ENCODE data around the gene WSCD1. TPM values are rescaled to one million over a fixed set of nuclear protein-coding genes. Genes with fewer than 3 reads are reported as not detected.

The WSCD1 gene
- polyA plus RNA-seq, 1 donor (not counting 4 experiments of a cell fraction or from before 2014, with no cell fraction given) = not detected

- H3K79me2 ChIP-seq (ENCODE audit: control insufficient read depth, insufficient read depth, low read length) = no peaks in the 10 kb centered on the region
- H3K27me3 ChIP-seq (ENCODE audit: control insufficient read depth, extremely low read depth, insufficient read depth, low read length) = no peaks in the 10 kb centered on the region
- H3K9me3 ChIP-seq (ENCODE audit: control insufficient read depth, low read depth, low read length) = no peaks in the 10 kb centered on the region
- no peaks in the 10 kb centered on the region for H3K36me3 ChIP-seq (ENCODE audit: control insufficient read depth in 2 of 2, extremely low read depth in 1 of 2, insufficient read depth in 2 of 2, low read length in 2 of 2)
- no peak for DNase-seq (ENCODE audit: low read depth, low spot score)
- H3K27ac ChIP-seq (ENCODE audit: control insufficient read depth, insufficient read depth, low read length) = no peak overlapping the region
- H3K9ac ChIP-seq (ENCODE audit: control insufficient read depth, extremely low read depth, insufficient read depth, low read length) = no peak overlapping the region
- no peak overlapping the region for H3K4me2 ChIP-seq (ENCODE audit: control insufficient read depth, extremely low read depth, insufficient read depth, low read depth, low read length)
- dilution Hi-C loops (cut with MboI; ENCODE audit: extremely low pct_ligation_motif_present, low sequenced_read_pairs) = no loop called here
- H3K4me1 ChIP-seq (ENCODE audit: control insufficient read depth, extremely low read depth, insufficient read depth, low read length) = no peaks in the 10 kb centered on the region
- no peak for FAIRE-seq
- H3K9me1 ChIP-seq (ENCODE audit: control insufficient read depth, extremely low read depth, insufficient read depth, low read length) = no peaks in the 10 kb centered on the region
- no peak overlapping the region for H3K4me3 ChIP-seq (ENCODE audit: control insufficient read depth in 2 of 3, extremely low read depth in 1 of 3, insufficient read depth in 2 of 3, low read depth in 1 of 3, low read length in 3 of 3)
- no peaks in the 10 kb centered on the region for H4K20me1 ChIP-seq (ENCODE audit: control insufficient read depth, extremely low read depth, insufficient read depth, low read length)
- H2AFZ ChIP-seq (ENCODE audit: control insufficient read depth, low read length) = no peak overlapping the region
- TF ChIP-seq EZH2 (IDR thresholded peaks at IDR 0.05; ENCODE audit: low read length) (no peak), CTCF (optimal IDR thresholded peaks at IDR 0.05 in 1 of 3, IDR thresholded peaks at IDR 0.05 in 1 of 3, conservative IDR thresholded peaks at IDR 0.05 in 1 of 3; ENCODE audit: extremely low read depth in 1 of 3, insufficient read depth in 2 of 3, low read length in 3 of 3) (no peak)
Measured at GRCh38 chr17:6021627-6022026, 48.6 kb upstream of the WSCD1 start.

- no peaks in the 10 kb centered on the region for H3K9me1 ChIP-seq (ENCODE audit: control insufficient read depth, extremely low read depth, insufficient read depth, low read length)
- H3K27ac ChIP-seq (ENCODE audit: control insufficient read depth, insufficient read depth, low read length) = no peak overlapping the region
- FAIRE-seq (no peak), DNase-seq (ENCODE audit: low read depth, low spot score) (no peak)
- no peaks in the 10 kb centered on the region for H3K79me2 ChIP-seq (ENCODE audit: control insufficient read depth, insufficient read depth, low read length)
- no peaks in the 10 kb centered on the region for H3K36me3 ChIP-seq (ENCODE audit: control insufficient read depth in 2 of 2, extremely low read depth in 1 of 2, insufficient read depth in 2 of 2, low read length in 2 of 2)
- H3K9ac ChIP-seq (ENCODE audit: control insufficient read depth, extremely low read depth, insufficient read depth, low read length) = no peak overlapping the region
- H3K9me3 ChIP-seq (ENCODE audit: control insufficient read depth, low read depth, low read length) = no peaks in the 10 kb centered on the region
- H4K20me1 ChIP-seq (ENCODE audit: control insufficient read depth, extremely low read depth, insufficient read depth, low read length) = no peaks in the 10 kb centered on the region
- no peak overlapping the region for H3K4me3 ChIP-seq (ENCODE audit: control insufficient read depth in 2 of 3, extremely low read depth in 1 of 3, insufficient read depth in 2 of 3, low read depth in 1 of 3, low read length in 3 of 3)
- no peaks in the 10 kb centered on the region for H3K4me1 ChIP-seq (ENCODE audit: control insufficient read depth, extremely low read depth, insufficient read depth, low read length)
- H2AFZ ChIP-seq (ENCODE audit: control insufficient read depth, low read length) = no peak overlapping the region
- H3K4me2 ChIP-seq (ENCODE audit: control insufficient read depth, extremely low read depth, insufficient read depth, low read depth, low read length) = no peak overlapping the region
- dilution Hi-C loops (cut with MboI; ENCODE audit: extremely low pct_ligation_motif_present, low sequenced_read_pairs) = no loop called here
- TF ChIP-seq CTCF (optimal IDR thresholded peaks at IDR 0.05 in 1 of 3, IDR thresholded peaks at IDR 0.05 in 1 of 3, conservative IDR thresholded peaks at IDR 0.05 in 1 of 3; ENCODE audit: extremely low read depth in 1 of 3, insufficient read depth in 2 of 3, low read length in 3 of 3) (no peak), EZH2 (IDR thresholded peaks at IDR 0.05; ENCODE audit: low read length) (no peak)
- no peaks in the 10 kb centered on the region for H3K27me3 ChIP-seq (ENCODE audit: control insufficient read depth, extremely low read depth, insufficient read depth, low read length)
Measured at GRCh38 chr17:6023036-6023831, 46.9 kb upstream of the WSCD1 start.
